T47D (cell line): ENCODE data around the gene LGSN.
A peak's percentile ranks its signal among the peaks of the same experiment; 100 is the strongest.
"Not testable (repeated sequence)": the region's sequence is repeated elsewhere in the genome, so short reads cannot be mapped to it uniquely, and the experiment has no call there.

Experiments
- DNase-seq, 2 experiments: peaks; one replicate each; pipeline versions ENCODE4 v3.0.0 to v3.0.0-alpha.2; 2011 to 2012; ENCODE audit warnings: low read depth in 1 of 2, low spot score in 1 of 2
- JUND ChIP-seq: IDR thresholded peaks from 2 replicates; pipeline ENCODE4 v1.6.1; 2012; ENCODE audit warnings: low read depth
- in situ Hi-C: cut with HindIII; loops from 2 replicates; pipeline ENCODE4 v1.10.0; 2016; ENCODE audit warnings: low sequenced_read_pairs, low pct_unique_long_range_greater_than_20kb

The LGSN gene

DNA sequence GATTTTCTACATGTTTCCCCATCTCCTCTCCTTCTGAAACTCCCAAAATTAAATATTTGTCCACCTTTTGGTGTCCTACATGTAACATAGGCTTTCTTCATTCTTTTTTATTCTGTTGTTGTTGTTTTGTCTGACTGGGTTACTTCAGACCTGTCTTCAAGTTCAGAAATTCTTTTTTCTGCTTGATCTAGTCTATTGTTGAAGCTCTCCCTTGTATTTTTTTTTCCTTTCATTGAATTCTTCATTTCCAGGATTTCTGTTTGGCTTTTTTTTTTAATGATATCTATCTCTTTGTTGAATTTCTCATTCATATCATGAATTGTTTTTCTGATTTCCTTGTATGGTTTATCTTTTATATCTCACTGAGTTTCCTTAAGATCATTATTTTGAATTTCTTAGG, 20.6 kb upstream of the LGSN start:
- in situ Hi-C loops, result no loop called here
- TF ChIP-seq JUND, result no peak
- no peak for DNase-seq

DNA sequence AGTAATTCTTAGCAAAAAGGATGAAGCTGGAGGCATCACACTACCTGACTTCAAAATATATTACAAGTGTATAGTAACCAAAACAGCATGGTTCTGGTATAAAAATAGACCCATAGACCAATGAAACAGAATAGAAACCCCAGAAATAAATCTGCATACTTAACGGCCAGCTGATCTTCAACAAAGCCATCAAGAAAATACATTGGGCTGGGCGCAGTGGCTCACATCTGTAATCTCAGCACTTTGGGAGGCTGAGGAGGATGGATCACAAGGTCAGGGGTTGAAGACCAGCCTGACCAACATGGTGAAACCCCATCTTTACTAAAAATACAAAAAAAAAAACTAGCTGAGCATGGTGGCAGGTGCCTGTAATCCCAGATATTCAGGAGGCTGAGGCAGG, 14.9 kb upstream of the LGSN start:
- DNase-seq, in situ Hi-C loops: not testable (repeated sequence)

DNA sequence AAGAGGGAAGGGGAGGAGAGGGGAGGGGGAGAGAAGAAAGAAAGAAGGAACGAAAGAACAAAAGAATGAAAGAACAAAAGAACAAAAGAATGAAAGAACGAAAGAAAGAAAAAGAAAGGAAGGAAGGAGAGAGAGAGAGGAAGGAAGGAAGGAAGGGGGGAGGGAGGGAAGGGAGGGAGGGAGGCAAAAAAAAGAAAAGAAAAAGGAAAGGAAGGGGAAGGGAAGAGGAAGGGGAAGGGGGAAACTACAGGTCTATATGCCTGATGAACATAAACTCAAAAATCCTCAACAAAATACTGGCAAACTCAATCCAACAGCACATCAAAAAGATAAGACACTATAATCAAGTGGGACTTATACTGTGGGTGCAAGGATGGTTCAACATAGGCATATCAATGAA, 13.7 kb upstream of the LGSN start:
- no peak for DNase-seq
- in situ Hi-C loops, result no loop called here
- no peak for TF ChIP-seq JUND

DNA sequence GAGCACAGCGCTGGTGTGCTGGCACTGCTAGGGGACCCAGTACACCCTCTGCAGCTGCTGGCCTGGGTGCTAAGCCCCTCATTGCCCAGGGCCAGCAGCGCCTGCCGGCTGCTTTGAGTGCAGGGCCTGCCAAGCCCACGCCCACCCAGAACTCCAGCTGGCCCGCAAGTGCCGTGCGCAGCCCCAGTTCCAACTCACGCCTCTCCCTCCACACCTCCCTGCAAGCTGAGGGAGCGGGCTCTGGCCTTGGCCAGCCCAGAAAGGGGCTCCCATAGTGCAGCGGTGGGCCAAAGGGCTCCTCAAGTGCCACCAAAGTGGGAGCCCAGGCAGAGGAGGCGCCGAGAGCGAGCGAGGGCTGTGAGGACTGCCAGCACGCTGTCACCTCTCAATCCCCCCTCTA, 6.8 kb upstream of the LGSN start:
- in situ Hi-C loops, DNase-seq: not testable (repeated sequence)

DNA sequence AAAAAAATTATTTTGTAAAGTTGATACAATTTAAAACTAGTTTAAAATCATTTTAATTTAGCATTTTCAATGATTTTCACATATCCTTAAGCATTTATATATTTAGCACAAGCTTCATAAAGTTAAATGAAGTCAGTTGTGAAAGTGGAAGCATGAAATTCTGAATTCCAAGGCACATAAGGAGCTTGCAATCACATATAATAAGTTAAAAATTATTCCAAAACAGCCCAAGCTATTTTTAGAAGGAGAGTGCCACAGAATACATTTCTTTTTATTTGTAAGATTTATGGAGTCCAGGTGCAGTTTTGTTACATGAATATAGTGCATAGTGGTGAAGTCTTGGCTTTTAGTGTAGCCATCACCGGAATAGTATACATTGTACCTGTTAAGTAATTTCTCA, 3.2 kb upstream of the LGSN start:
- DNase-seq, result no peak
- TF ChIP-seq JUND, result no peak
- in situ Hi-C loops, result no loop called here

DNA sequence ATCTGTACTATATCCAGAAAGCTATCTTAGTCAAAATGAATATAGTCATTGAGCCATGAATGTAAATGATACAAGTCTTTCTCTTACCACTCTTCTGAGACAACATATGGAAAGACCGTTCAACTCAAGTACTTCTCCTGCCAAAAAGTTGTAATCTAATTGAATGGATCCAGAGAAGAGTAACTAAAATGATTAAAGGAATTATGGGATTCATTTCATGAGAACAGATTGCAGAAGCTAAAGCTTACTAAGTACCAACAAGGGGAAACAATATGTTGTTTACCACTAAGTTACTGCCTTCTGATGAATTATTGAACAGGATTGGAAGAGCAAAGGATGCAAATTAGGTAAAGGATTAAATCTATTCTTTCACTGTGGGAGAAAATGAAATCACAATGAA, 2.0 kb upstream of the LGSN start:
- no peak for TF ChIP-seq JUND
- DNase-seq, result no peak
- in situ Hi-C loops, result no loop called here

DNA sequence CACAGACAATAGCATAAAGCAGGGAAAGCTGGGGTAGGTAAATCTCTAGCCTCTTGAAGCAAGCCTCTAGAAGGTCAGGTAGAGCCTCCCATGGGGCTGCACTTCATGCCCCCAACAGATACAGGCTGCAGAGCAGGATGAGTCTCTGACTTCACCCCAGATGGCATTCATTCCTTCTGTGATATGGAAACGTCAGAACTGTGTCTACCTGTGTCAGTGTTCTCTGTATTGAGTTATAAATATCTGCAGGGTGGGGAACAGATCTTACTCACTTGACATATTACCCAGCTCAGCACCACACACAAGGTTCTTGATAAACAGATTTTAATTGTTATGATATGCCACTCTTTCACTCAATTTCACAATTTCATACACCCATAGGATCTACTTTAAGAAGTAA, 2.1 kb downstream of the LGSN start:
- DNase-seq, result no peak
- no peak for TF ChIP-seq JUND
- in situ Hi-C loops, result no loop called here

DNA sequence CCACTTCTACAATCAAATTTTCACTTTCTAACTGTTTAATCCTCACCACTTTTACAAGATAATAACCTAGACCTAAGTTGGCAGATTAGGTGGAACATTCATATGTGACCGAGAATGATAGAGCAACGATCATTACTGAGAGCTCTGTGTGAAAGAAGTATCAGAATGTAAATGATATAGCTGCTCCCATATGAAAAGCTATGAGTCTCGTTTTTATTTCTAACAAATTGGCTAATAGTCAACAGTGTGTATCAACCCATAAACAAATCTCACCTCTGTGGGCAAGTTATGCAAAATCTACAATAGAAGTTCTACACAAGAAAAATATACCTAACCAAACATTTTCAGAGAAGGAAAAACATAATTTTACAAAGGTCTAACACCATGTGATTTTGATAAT, 3.7 kb downstream of the LGSN start:
- DNase-seq, result no peak
- TF ChIP-seq JUND, result no peak
- in situ Hi-C loops, result no loop called here

DNA sequence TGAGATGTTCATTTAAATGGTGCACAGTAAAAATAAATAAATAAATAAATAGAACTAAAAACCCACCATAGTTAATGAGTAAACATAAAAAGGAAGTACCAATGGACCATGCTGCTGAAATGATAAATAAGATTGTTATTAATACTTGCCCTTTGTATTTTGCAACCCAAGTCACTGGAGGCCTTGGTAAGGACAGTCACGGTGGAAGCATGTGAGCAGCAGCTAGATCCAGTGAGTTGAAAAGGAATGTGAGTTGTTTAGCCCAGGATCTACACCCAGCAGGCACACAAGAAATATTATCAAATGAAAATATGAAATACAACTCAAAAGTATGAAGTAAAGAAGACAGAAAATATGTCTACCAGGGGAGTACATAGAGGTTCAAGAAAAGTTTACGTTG, 6.7 kb downstream of the LGSN start:
- in situ Hi-C loops, result no loop called here
- no peak for DNase-seq
- no peak for TF ChIP-seq JUND

DNA sequence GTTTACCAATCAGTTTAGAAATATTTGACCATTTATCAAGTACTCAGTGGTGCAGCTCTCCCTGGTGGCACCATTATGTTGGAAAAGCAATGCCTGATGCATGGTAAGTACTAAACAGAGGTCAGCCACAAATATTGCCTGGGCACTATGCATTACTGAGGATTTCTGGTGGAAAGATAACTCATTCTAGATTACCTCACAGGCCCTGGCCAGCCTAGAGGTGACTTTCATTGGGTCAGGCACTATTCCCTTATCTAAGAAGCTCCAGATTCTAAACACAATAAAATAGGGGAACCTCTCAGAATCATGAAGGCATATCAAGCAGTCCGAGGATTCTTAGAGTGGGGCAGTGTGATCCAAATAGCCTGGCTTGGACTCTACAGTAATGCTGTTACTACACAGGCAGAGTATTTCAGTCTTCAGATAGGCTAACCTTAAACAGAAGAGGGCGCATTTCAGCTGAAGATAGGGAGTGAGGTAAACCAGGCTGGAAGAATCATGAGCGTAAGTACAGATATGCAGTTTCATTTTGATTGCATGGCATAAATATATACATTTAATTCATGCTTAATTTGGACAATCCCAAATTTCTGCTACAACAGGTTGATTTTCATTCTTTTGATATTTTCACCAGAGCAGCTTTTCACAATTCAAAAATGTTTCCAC, 12.1 kb downstream of the LGSN start:
- TF ChIP-seq JUND, result no peak
- peak; percentile 31 to 70 for DNase-seq
- in situ Hi-C loops, result no loop called here

DNA sequence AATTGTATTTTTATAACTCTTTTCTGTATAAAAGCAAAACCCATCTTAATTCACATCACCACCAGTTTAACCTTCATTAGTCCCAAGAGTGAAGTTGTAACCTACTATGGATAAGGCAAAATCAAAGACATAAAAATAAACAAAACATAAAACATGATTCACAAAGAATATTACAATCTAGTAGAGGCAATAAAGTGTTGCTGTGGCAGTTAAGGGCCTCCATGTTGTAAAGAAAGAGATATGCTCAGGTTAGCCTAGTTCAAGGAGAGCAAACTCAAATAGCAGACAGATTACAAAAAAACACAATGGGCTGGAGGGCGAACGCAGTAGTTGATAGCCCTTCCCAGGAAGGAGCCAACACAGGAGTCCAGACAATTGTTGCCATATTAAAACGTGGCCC, 13.4 kb downstream of the LGSN start:
- TF ChIP-seq JUND, result no peak
- in situ Hi-C loops, result no loop called here
- no peak for DNase-seq

DNA sequence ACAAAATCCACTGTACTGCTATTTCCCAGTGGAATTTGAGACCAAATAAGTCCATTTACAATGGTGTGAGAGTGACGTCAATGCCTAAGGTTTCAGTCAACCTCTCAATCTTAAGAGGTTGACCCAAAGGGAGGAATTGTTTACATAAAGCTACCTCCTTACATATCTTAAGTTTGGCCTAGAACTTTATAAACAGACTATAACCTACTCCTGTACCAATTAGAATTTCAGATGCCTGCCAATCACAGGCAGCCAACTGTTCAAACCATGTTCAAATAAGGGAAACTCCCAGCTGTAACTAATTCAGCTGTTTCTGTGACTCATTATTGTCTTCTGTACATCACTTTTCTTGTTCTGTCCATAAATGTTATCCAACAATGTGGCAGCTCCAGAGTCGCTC, 14.5 kb downstream of the LGSN start:
- TF ChIP-seq JUND, result no peak
- no peak for DNase-seq
- in situ Hi-C loops, result no loop called here

DNA sequence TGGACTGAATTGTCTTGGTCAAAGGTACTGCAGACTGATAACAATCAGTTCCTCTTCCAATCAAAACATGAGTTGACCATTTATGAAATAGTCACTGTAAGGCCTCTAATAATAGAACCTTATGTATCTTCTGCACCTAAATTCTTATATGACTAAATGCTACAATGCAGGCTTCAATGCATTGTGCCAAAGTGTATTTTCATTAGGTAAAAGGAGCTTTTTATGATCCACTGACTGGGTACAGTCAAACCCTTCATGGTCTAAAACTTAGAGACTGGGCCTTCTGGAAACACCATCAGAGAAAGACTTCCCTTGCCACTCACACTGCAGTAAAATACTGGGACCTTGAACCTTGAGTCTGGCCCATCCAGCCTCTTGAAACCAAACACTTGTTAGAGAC, 16.3 kb downstream of the LGSN start:
- in situ Hi-C loops, result no loop called here
- DNase-seq, result no peak
- no peak for TF ChIP-seq JUND

DNA sequence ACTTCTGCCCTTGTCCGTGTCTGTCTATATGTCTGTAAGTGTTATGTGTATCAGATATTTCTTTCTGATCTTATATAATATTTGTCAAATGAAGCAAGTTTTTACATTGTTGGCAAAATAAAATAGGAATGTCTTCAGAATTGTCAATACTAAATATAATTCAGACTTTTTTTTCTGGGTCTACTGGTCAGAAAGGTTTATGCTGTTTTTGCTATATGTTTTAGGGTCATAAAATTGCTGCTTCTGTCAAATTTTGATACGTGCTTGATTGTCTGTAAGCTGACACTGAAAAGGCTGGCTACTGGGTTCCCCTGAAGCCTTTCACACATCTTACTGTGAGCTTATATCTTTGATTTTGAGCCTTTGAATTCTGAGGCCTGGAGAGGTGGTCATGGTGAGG, 20.1 kb downstream of the LGSN start:
- no peak for TF ChIP-seq JUND
- in situ Hi-C loops, result no loop called here
- no peak for DNase-seq
